ENCODE data around the gene SCGB1C1. TPM values are rescaled to one million over a fixed set of nuclear protein-coding genes. Genes with fewer than 3 reads are reported as not detected.

Gene SCGB1C1
- total and polyA plus RNA-seq, 2 donors (not counting 1 experiment from before 2014, with no cell fraction given) = not detected

GRCh38 chr11:199782-200181 is 6.9 kb downstream of the SCGB1C1 start:
- TF ChIP-seq EZH2 (IDR thresholded peaks at IDR 0.05; ENCODE audit: borderline replicate concordance, insufficient read depth, low read depth, low read length, poor library complexity, severe bottlenecking) (no peak), CTCF (IDR thresholded peaks at IDR 0.05) (no peak)
- H3K36me3 ChIP-seq (replicated peaks in 1 of 2; ENCODE audit: control extremely low read depth in 1 of 2, control insufficient read depth in 1 of 2, extremely low read depth in 1 of 2, insufficient read depth in 2 of 2, low read length in 1 of 2) = peaks cover 0 to 21% of the 10 kb centered on the region in 2 experiments
- H3K9me3 Mint-ChIP-seq (ENCODE audit: insufficient read depth) = no peaks in the 10 kb centered on the region
- H3K9ac ChIP-seq (ENCODE audit: low read length) = no peak overlapping the region
- WGBS (ENCODE audit: insufficient coverage) = 92% methylated on average over 2 of the region's 8 CpGs
- no peak overlapping the region for H3K4me2 ChIP-seq (replicated peaks; ENCODE audit: low read depth, low read length, poor library complexity, severe bottlenecking)
- H3K4me1 ChIP-seq (ENCODE audit: control insufficient read depth in 2 of 2, insufficient read depth in 2 of 2, low read length in 2 of 2) = peaks cover 0 to 3% of the 10 kb centered on the region in 2 donors
- H4K20me1 ChIP-seq (ENCODE audit: control insufficient read depth, insufficient read depth, low read length, poor library complexity, severe bottlenecking) = peaks cover 33% of the 10 kb centered on the region
- no peak for DNase-seq
- CTCF ChIA-PET = no interaction called here
- H2AFZ ChIP-seq (ENCODE audit: insufficient read depth, low read depth, low read length, poor library complexity, severe bottlenecking) = no peak overlapping the region
- POLR2A ChIA-PET = no interaction called here
- no peaks in the 10 kb centered on the region for H3K27me3 ChIP-seq (replicated peaks in 1 of 4; ENCODE audit: control extremely low read depth in 1 of 4, control insufficient read depth in 3 of 4, insufficient read depth in 4 of 4, low read length in 3 of 4)
- no peak overlapping the region for H3K4me3 ChIP-seq (ENCODE audit: control extremely low read depth in 1 of 5, extremely low read depth in 1 of 5, insufficient read depth in 1 of 5, low read depth in 2 of 5, low read length in 4 of 5)
- intact Hi-C loops (cut with micrococcal nuclease) = no loop called here
- no peak overlapping the region for H3K4me3 Mint-ChIP-seq
- H3K27ac ChIP-seq (ENCODE audit: low read length in 2 of 2) = no peak overlapping the region
- H3K27me3 Mint-ChIP-seq = no peaks in the 10 kb centered on the region
- H3K27ac Mint-ChIP-seq = no peak overlapping the region
- H3K79me2 ChIP-seq (ENCODE audit: control insufficient read depth, insufficient read depth, low read length) = peaks cover 23% of the 10 kb centered on the region
- H3K4me1 Mint-ChIP-seq = peaks cover 24% of the 10 kb centered on the region
- ATAC-seq (ENCODE audit: low read depth) = no peak
- H3K9me3 ChIP-seq (ENCODE audit: control extremely low read depth in 1 of 3, control insufficient read depth in 2 of 3, insufficient read depth in 1 of 3, low read length in 2 of 3) = no peaks in the 10 kb centered on the region

- CTCF ChIA-PET = no interaction called here
- Mint-ChIP-seq H3K27me3 (no peaks in the 10 kb centered on the region), H3K4me1 (peaks cover 28% of the 10 kb centered on the region), H3K9me3 (ENCODE audit: insufficient read depth) (no peaks in the 10 kb centered on the region), H3K4me3 (no peak overlapping the region), H3K27ac (no peak overlapping the region)
- POLR2A ChIA-PET = no interaction called here
- intact Hi-C loops (cut with micrococcal nuclease) = no loop called here
- WGBS (ENCODE audit: insufficient coverage) = over 99% methylated on average over 12 of the region's 13 CpGs
- H3K36me3 ChIP-seq (replicated peaks in 1 of 2; ENCODE audit: control extremely low read depth in 1 of 2, control insufficient read depth in 1 of 2, extremely low read depth in 1 of 2, insufficient read depth in 2 of 2, low read length in 1 of 2) = peaks cover 0 to 28% of the 10 kb centered on the region in 2 experiments
- peaks cover 40% of the 10 kb centered on the region for H4K20me1 ChIP-seq (ENCODE audit: control insufficient read depth, insufficient read depth, low read length, poor library complexity, severe bottlenecking)
- peaks cover 29% of the 10 kb centered on the region for H3K79me2 ChIP-seq (ENCODE audit: control insufficient read depth, insufficient read depth, low read length)
- ATAC-seq (ENCODE audit: low read depth) (no peak), DNase-seq (no peak)
- H3K9ac ChIP-seq (ENCODE audit: low read length) = no peak overlapping the region
- H3K9me3 ChIP-seq (ENCODE audit: control extremely low read depth in 1 of 3, control insufficient read depth in 2 of 3, insufficient read depth in 1 of 3, low read length in 2 of 3) = no peaks in the 10 kb centered on the region
- no peak overlapping the region for H3K4me3 ChIP-seq (ENCODE audit: control extremely low read depth in 1 of 5, extremely low read depth in 1 of 5, insufficient read depth in 1 of 5, low read depth in 2 of 5, low read length in 4 of 5)
- no peaks in the 10 kb centered on the region for H3K27me3 ChIP-seq (replicated peaks in 1 of 4; ENCODE audit: control extremely low read depth in 1 of 4, control insufficient read depth in 3 of 4, insufficient read depth in 4 of 4, low read length in 3 of 4)
- peaks cover 1 to 6% of the 10 kb centered on the region in 2 donors for H3K4me1 ChIP-seq (ENCODE audit: control insufficient read depth in 2 of 2, insufficient read depth in 2 of 2, low read length in 2 of 2)
- H3K4me2 ChIP-seq (replicated peaks; ENCODE audit: low read depth, low read length, poor library complexity, severe bottlenecking) = no peak overlapping the region
- no peak overlapping the region for H2AFZ ChIP-seq (ENCODE audit: insufficient read depth, low read depth, low read length, poor library complexity, severe bottlenecking)
- H3K27ac ChIP-seq (ENCODE audit: low read length in 2 of 2) = no peak overlapping the region
- TF ChIP-seq EZH2 (IDR thresholded peaks at IDR 0.05; ENCODE audit: borderline replicate concordance, insufficient read depth, low read depth, low read length, poor library complexity, severe bottlenecking) (no peak), CTCF (IDR thresholded peaks at IDR 0.05) (no peak)
Measured at GRCh38 chr11:200224-201003, 7.5 kb downstream of the SCGB1C1 start.
